K562 (cell line): ENCODE measurements around the gene MATK. TPM values are rescaled to one million over a fixed set of nuclear protein-coding genes. Genes with fewer than 3 reads are reported as not detected.

Source experiments
- ATAC-seq: fragments of 200-7000 bp; cut with Tn5 transposase; 3 replicates; pipeline ENCODE4 v1.9.1; 2020; ENCODE audit warnings: moderate library complexity
- BruUV-seq: library from RNA; stranded (reverse); fragments of 400-500 nt; replicated peaks from 2 replicates; lab custom pipeline; 2021; lab: Mats Ljungman, UMichigan
- CTCF ChIA-PET: fragments of 300-600 bp; formaldehyde crosslinking; extraction: SDS; loops from one replicate; lab custom pipeline; 2021; ENCODE audit warnings: low intra/inter-chr PET ratio; lab: Yijun Ruan, JAX
- POLR2A ChIA-PET: fragments of 300-600, 350-650 bp; sonication (Branson Sonifier 250); formaldehyde crosslinking; extraction: SDS; loops from one replicate; lab custom pipeline; 2021; ENCODE audit warnings: antibody characterized with exemption, inconsistent platforms; lab: Yijun Ruan, JAX
- DNase-seq, 4 experiments: peaks; one replicate each; pipeline versions ENCODE4 v3.0.0 to v3.0.0-alpha.2; 2011 to 2018; ENCODE audit warnings: low spot score in 3 of 4, mixed read lengths in 3 of 4; ENCODE audit errors: extremely low read depth in 1 of 4
- FAIRE-seq: peaks from 2 replicates; lab custom pipeline; 2011; peaks lifted over from hg19 to GRCh38; lab: Jason Lieb, UNC
- H2AFZ ChIP-seq: 2 replicates; pipeline ENCODE4 v1.6.0; 2011; ENCODE audit warnings: low read depth, low read length, control low read depth, inconsistent platforms
- H3K27ac ChIP-seq: fragments of 200-600 bp; 3 replicates; pipeline ENCODE4 v1.8.0; 2011; ENCODE audit warnings: low read depth, mild to moderate bottlenecking, control low read depth, inconsistent platforms, low read length, moderate library complexity, mixed read lengths; ENCODE audit errors: extremely low read depth
- H3K27me3 ChIP-seq, 2 experiments: fragments of 300-600 bp in 1 of 2; 2 replicates in 1 of 2; 3 replicates in 1 of 2; pipeline versions ENCODE4 v1.6.0 to v1.8.0; 2011; ENCODE audit warnings: inconsistent platforms in 2 of 2, low read length in 2 of 2, mild to moderate bottlenecking in 1 of 2, mixed read lengths in 1 of 2, moderate library complexity in 1 of 2; ENCODE audit not compliant: control insufficient read depth in 2 of 2, insufficient read depth in 2 of 2
- H3K36me3 ChIP-seq: fragments of 300-600 bp; 3 replicates; pipeline ENCODE4 v1.8.0; 2011; ENCODE audit warnings: mild to moderate bottlenecking, low read length, inconsistent platforms; ENCODE audit not compliant: control insufficient read depth, insufficient read depth
- H3K4me1 ChIP-seq, 2 experiments: fragments of 200-600 bp in 1 of 2; replicated peaks in 1 of 2; 2 replicates in 1 of 2; 3 replicates in 1 of 2; pipeline versions ENCODE4 v1.5.1 to v1.8.0; 2011; ENCODE audit warnings: inconsistent platforms in 2 of 2, low read length in 2 of 2, mild to moderate bottlenecking in 1 of 2, mixed read lengths in 1 of 2, moderate library complexity in 1 of 2; ENCODE audit not compliant: control insufficient read depth in 2 of 2, insufficient read depth in 2 of 2
- H3K4me2 ChIP-seq: 2 replicates; pipeline ENCODE4 v1.6.1; 2011; ENCODE audit warnings: low read length, control low read depth, inconsistent platforms, mixed read lengths; ENCODE audit not compliant: insufficient read depth
- H3K4me3 ChIP-seq: fragments of 200-600 bp; sonication (generic), shearing (Covaris generic); 2 replicates; pipeline ENCODE4 v1.5.1; 2016; ENCODE audit warnings: control low read depth, inconsistent platforms
- H3K79me2 ChIP-seq: fragments of 200-600 bp; 3 replicates; pipeline ENCODE4 v1.8.0; 2011; ENCODE audit warnings: low read length, inconsistent platforms; ENCODE audit not compliant: control insufficient read depth, insufficient read depth
- H3K9ac ChIP-seq, 2 experiments: 2 replicates each; pipeline versions ENCODE4 v1.6.0 to v1.6.1; 2011; ENCODE audit warnings: low read depth in 2 of 2, low read length in 2 of 2, control low read depth in 1 of 2, inconsistent platforms in 1 of 2, mild to moderate bottlenecking in 1 of 2, mixed read lengths in 1 of 2; ENCODE audit not compliant: insufficient read depth in 1 of 2
- H3K9me1 ChIP-seq: one replicate; pipeline ENCODE4 v1.6.0; 2011; ENCODE audit warnings: inconsistent platforms, mild to moderate bottlenecking, low read length, moderate library complexity; ENCODE audit not compliant: control insufficient read depth, insufficient read depth
- H3K9me3 ChIP-seq: replicated peaks from 2 replicates; pipeline ENCODE4 v1.5.1; 2011; ENCODE audit warnings: low read depth, low read length, inconsistent platforms; ENCODE audit not compliant: control insufficient read depth, insufficient read depth
- H4K20me1 ChIP-seq: replicated peaks from 2 replicates; pipeline ENCODE4 v1.6.1; 2011; ENCODE audit warnings: low read length, inconsistent platforms, mixed read lengths; ENCODE audit not compliant: control insufficient read depth, insufficient read depth
- DACH1 ChIP-seq: fragments of 450-650 bp; IDR thresholded peaks from 2 replicates; pipeline ENCODE4 v1.6.1; 2018; ENCODE audit not compliant: partially characterized antibody
- ESRRA ChIP-seq: fragments of 450-650 bp; IDR thresholded peaks from 2 replicates; pipeline ENCODE4 v1.6.1; 2014; ENCODE audit warnings: low read depth, mild to moderate bottlenecking, moderate library complexity, borderline replicate concordance
- ZBED1 ChIP-seq: IDR thresholded peaks from 2 replicates; pipeline ENCODE4 v1.6.1; 2014
- WGBS: fragments of 100-300 bp; shearing (Covaris generic); methylation state at CpG from one replicate; pipeline ENCODE4 v1.1.6; 2016; ENCODE audit warnings: low coverage, mixed read lengths; ENCODE audit not compliant: insufficient coverage; ENCODE audit errors: missing lambda C conversion rate; 5-methylcytosine and 5-hydroxymethylcytosine counted together
- in situ Hi-C: fragments of 300-500 bp; cut with MboI; formaldehyde crosslinking; loops from 4 replicates; pipeline ENCODE4 v1.15.0; 2018; ENCODE audit warnings: inconsistent platforms, mixed read lengths
- intact Hi-C: fragments of 100-400 bp; cut with micrococcal nuclease; formaldehyde crosslinking; loops from 2 replicates; pipeline ENCODE4 v1.14.2; 2022
- polyA plus RNA-seq, 8 experiments: library from polyadenylated mRNA; depleted of rRNA in 4 of 8; stranded (reverse) in 5 of 8; unstranded in 3 of 8; fragments of >200 nt; fragmentation: Nextera tagmentation in 2 of 8; fragmentation: Illumina TruSeq in 1 of 8; extraction: Ambion mirVana in 2 of 8; extraction: Trizol in 1 of 8; gene quantifications; 2 replicates each; pipeline versions ENCODE4 v1.2.1 to v1.2.3, GENCODE V29; 2011 to 2014; ENCODE audit warnings: inconsistent platforms in 1 of 8, missing spikeins in 1 of 8
- total RNA-seq, 7 experiments: library from RNA; depleted of rRNA in 6 of 7; stranded (reverse); fragments of >200 nt in 6 of 7; fragmentation: Illumina TruSeq in 2 of 7; extraction: Trizol in 2 of 7; gene quantifications; 2 replicates each; pipeline versions ENCODE4 v1.2.1 to v1.2.3, GENCODE V29; 2011 to 2021; ENCODE audit warnings: low replicate concordance in 1 of 7

MATK gene
- total and polyA plus RNA-seq, 9 of the 15 experiments (the other 6 are each of a cell fraction or from before 2014, with no cell fraction given): 0.08 to 41.5 (median 21.4) TPM

DNA sequence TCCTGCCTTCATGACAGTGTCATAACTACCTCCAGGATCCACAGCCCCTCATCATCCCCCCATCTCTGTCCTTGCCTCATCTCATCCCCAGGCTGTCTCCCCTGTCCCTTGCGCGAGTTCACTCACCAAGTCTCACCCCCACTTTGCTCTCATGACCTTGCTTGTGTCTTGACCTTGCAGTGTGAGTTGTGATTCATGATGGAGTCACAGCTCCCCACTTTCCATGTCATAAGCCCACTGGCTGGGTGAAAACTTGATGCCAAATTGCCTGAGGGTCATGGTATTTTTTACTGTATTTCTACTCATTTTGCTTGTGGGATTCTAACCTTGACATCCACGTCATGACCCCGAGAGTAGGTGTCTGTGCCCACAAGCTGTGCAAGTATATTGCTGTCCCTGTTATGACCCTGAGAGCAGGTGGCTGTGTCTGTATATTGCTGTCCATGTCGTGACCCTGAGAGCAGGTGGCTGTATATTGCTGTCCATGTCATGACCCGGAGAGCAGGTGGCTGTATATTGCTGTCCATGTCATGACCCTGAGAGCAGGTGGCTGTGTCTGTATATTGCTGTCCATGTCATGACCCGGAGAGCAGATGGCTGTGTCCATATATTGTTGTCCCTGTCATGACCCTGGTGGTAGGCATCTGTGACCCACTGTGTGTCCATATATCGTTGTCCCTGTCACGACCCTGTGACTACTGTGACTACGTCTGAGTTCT lies 48.5 kb downstream of the MATK start:
- Histone ChIP-seq H3K9me1 (no peaks in the 10 kb centered on the region), H3K27me3 (peaks cover 0 to 9% of the 10 kb centered on the region in 2 experiments; a peak in 2 of 5 replicates), H3K4me2 (no peak overlapping the region), H3K36me3 (no peaks in the 10 kb centered on the region), H3K4me1 (peaks cover 9 to 26% of the 10 kb centered on the region in 2 experiments; a peak in 4 of 5 replicates), H2AFZ (no peak overlapping the region), H4K20me1 (no peaks in the 10 kb centered on the region; the same call in 1 of the 2 replicates), H3K9ac (peak overlapping the region in 1 of 2 experiments; percentile 19; a peak in 1 of 4 replicates), H3K4me3 (no peak overlapping the region), H3K27ac (no peak overlapping the region), H3K79me2 (no peaks in the 10 kb centered on the region), H3K9me3 (0 out of 2 replicates have a peak, but pooled peaks cover 4% of the 10 kb centered on the region)
- ChIA-PET POLR2A (interaction anchor here (1.4 kb wide), 1 partner anchor 24 kb away, joined by 4 read pairs; the partner anchor contains the start of genes APBA3 and MRPL54), CTCF (no interaction called here)
- in situ Hi-C loops: no loop called here
- ATAC-seq (no peak), FAIRE-seq (no peak), DNase-seq (no peak)
- no TSS peak for BruUV-seq
- TF ChIP-seq DACH1: no peak
- 0 out of 2 replicates have a peak, but pooled peaks have one; percentile 55 for TF ChIP-seq ESRRA
- TF ChIP-seq ZBED1: peak; percentile 96; the same call in 1 of the 2 replicates
- intact Hi-C loops: no loop called here
- WGBS: 22% methylated on average over 10 of the region's 10 CpGs
